VCaP (cell line): ENCODE measurements around the gene EIF2B2.

ENCODE experiments used
- H3K27ac ChIP-seq: fragments of 450-650 bp; 2 replicates; pipeline ENCODE4 v1.5.1; 2017
- CTCF ChIP-seq: fragments of 450-650 bp; conservative IDR thresholded peaks from 2 replicates; pipeline ENCODE4 v1.5.1; 2017; ENCODE audit warnings: mild to moderate bottlenecking, moderate library complexity

Gene EIF2B2

GRCh38 chr14:74956280-74957072 is 46.2 kb upstream of the EIF2B2 start:
- H3K27ac ChIP-seq, result no peak overlapping the region
- TF ChIP-seq CTCF, result no peak

GRCh38 chr14:74959596-74960180 is 43.0 kb upstream of the EIF2B2 start:
- H3K27ac ChIP-seq, result no peak overlapping the region
- TF ChIP-seq CTCF, result no peak

- TF ChIP-seq CTCF, result no peak
Observed at GRCh38 chr14:74960736-74961135, 42.0 kb upstream of the EIF2B2 start.

GRCh38 chr14:74961238-74961911 is 41.3 kb upstream of the EIF2B2 start:
- TF ChIP-seq CTCF, result no peak
- no peak overlapping the region for H3K27ac ChIP-seq

More at GRCh38 chr14:74960736-74961135, 42.0 kb upstream of the EIF2B2 start:
- H3K27ac ChIP-seq, result no peak overlapping the region

GRCh38 chr14:74962046-74962445 is 40.7 kb upstream of the EIF2B2 start:
- no peak for TF ChIP-seq CTCF
- no peak overlapping the region for H3K27ac ChIP-seq

GRCh38 chr14:74962493-74962892 is 40.2 kb upstream of the EIF2B2 start:
- no peak for TF ChIP-seq CTCF
- H3K27ac ChIP-seq, result no peak overlapping the region

GRCh38 chr14:74963178-74963704 is 39.5 kb upstream of the EIF2B2 start:
- H3K27ac ChIP-seq, result no peak overlapping the region
- TF ChIP-seq CTCF, result no peak
